ENCODE results near the gene TSSK6. TPM values are rescaled to one million over a fixed set of nuclear protein-coding genes. Genes with fewer than 3 reads are reported as not detected.

Gene TSSK6
- total RNA-seq (2022) (2.8 and 3.1 TPM in 2 replicates), Bru-seq, nascent RNA (percentile 36 among the genes with signal in this experiment), BruChase-seq, experiment 1, labeled RNA remaining after a 6-hour chase (percentile 35 among the genes with signal in this experiment), BruChase-seq, experiment 2, labeled RNA remaining after a 2-hour chase (percentile 46 among the genes with signal in this experiment)
- long read RNA-seq: 0 reads

- peak within 1 kb of the TSS; percentile 79 for H3K4me3 Mint-ChIP-seq (ENCODE audit: low read depth, unreplicated experiment)
- intact Hi-C loops (cut with micrococcal nuclease; ENCODE audit: unreplicated experiment): no loop called here
- peaks cover 30% of the 10 kb centered on the region for H3K36me3 Mint-ChIP-seq (ENCODE audit: insufficient read depth, unreplicated experiment)
- peak within 1 kb of the TSS; percentile 61 for H3K27ac Mint-ChIP-seq (ENCODE audit: unreplicated experiment)
- no peaks in the 10 kb centered on the region for H3K4me1 Mint-ChIP-seq (ENCODE audit: low read depth, unreplicated experiment)
- no TSS peak for BruUV-seq (replicated peaks)
- DNase-seq: no peak
- CTCF ChIA-PET: no interaction called here
- no peaks in the 10 kb centered on the region for H3K9me3 Mint-ChIP-seq (ENCODE audit: low read depth, unreplicated experiment)
- no peaks in the 10 kb centered on the region for H3K27me3 Mint-ChIP-seq (ENCODE audit: unreplicated experiment)
- TF ChIP-seq CTCF (IDR thresholded peaks at IDR 0.05; ENCODE audit: unreplicated experiment): no peak
These were observed at the start of gene TSSK6 for GRCh38 chr19:19514881-19515641. TSSK6 (minus strand) TSS chr19:19515548; CDS start chr19:19515427, 121 bp downstream.

- CTCF ChIA-PET: no interaction called here
- no peak for TF ChIP-seq CTCF (IDR thresholded peaks at IDR 0.05; ENCODE audit: unreplicated experiment)
- Mint-ChIP-seq H3K27ac (ENCODE audit: unreplicated experiment) (no peak overlapping the region), H3K27me3 (ENCODE audit: unreplicated experiment) (no peaks in the 10 kb centered on the region), H3K36me3 (ENCODE audit: insufficient read depth, unreplicated experiment) (no peaks in the 10 kb centered on the region), H3K9me3 (ENCODE audit: low read depth, unreplicated experiment) (no peaks in the 10 kb centered on the region), H3K4me3 (ENCODE audit: low read depth, unreplicated experiment) (no peak overlapping the region), H3K4me1 (ENCODE audit: low read depth, unreplicated experiment) (no peaks in the 10 kb centered on the region)
- DNase-seq: no peak
- intact Hi-C loops (cut with micrococcal nuclease; ENCODE audit: unreplicated experiment): no loop called here
- BruUV-seq (replicated peaks): no TSS peak
These were observed 48.0 kb upstream of the TSSK6 start for GRCh38 chr19:19563348-19563848.

- H3K27ac Mint-ChIP-seq (ENCODE audit: unreplicated experiment): no peak overlapping the region
- H3K4me3 Mint-ChIP-seq (ENCODE audit: low read depth, unreplicated experiment): no peak overlapping the region
- no peaks in the 10 kb centered on the region for H3K27me3 Mint-ChIP-seq (ENCODE audit: unreplicated experiment)
- H3K9me3 Mint-ChIP-seq (ENCODE audit: low read depth, unreplicated experiment): no peaks in the 10 kb centered on the region
- no peak for TF ChIP-seq CTCF (IDR thresholded peaks at IDR 0.05; ENCODE audit: unreplicated experiment)
- DNase-seq: no peak
- no peaks in the 10 kb centered on the region for H3K4me1 Mint-ChIP-seq (ENCODE audit: low read depth, unreplicated experiment)
- CTCF ChIA-PET: no interaction called here
- no peaks in the 10 kb centered on the region for H3K36me3 Mint-ChIP-seq (ENCODE audit: insufficient read depth, unreplicated experiment)
- intact Hi-C loops (cut with micrococcal nuclease; ENCODE audit: unreplicated experiment): no loop called here
- BruUV-seq (replicated peaks): no TSS peak
These were observed 47.5 kb upstream of the TSSK6 start for GRCh38 chr19:19562665-19563347.

- CTCF ChIA-PET: no interaction called here
These were observed 46.8 kb upstream of the TSSK6 start for GRCh38 chr19:19561946-19562664.

More at GRCh38 chr19:19561946-19562664, 46.8 kb upstream of the TSSK6 start:
- Mint-ChIP-seq H3K27me3 (ENCODE audit: unreplicated experiment) (no peaks in the 10 kb centered on the region), H3K4me1 (ENCODE audit: low read depth, unreplicated experiment) (no peaks in the 10 kb centered on the region), H3K27ac (ENCODE audit: unreplicated experiment) (no peak overlapping the region), H3K36me3 (ENCODE audit: insufficient read depth, unreplicated experiment) (no peaks in the 10 kb centered on the region), H3K9me3 (ENCODE audit: low read depth, unreplicated experiment) (no peaks in the 10 kb centered on the region), H3K4me3 (ENCODE audit: low read depth, unreplicated experiment) (no peak overlapping the region)
- no peak for DNase-seq
- no peak for TF ChIP-seq CTCF (IDR thresholded peaks at IDR 0.05; ENCODE audit: unreplicated experiment)
- BruUV-seq (replicated peaks): no TSS peak
- intact Hi-C loops (cut with micrococcal nuclease; ENCODE audit: unreplicated experiment): no loop called here
